Hematopoietic multipotent progenitor cell treated with erythropoietin and hydrocortisone succinate and interleukin-3 and kit ligand, for 4 days (in vitro differentiated cells): ENCODE measurements around the gene DYNLRB2.

ENCODE experiments used
- DNase-seq: peaks from one replicate; pipeline ENCODE4 v3.0.0-alpha.2; 2015

Gene DYNLRB2

DNA sequence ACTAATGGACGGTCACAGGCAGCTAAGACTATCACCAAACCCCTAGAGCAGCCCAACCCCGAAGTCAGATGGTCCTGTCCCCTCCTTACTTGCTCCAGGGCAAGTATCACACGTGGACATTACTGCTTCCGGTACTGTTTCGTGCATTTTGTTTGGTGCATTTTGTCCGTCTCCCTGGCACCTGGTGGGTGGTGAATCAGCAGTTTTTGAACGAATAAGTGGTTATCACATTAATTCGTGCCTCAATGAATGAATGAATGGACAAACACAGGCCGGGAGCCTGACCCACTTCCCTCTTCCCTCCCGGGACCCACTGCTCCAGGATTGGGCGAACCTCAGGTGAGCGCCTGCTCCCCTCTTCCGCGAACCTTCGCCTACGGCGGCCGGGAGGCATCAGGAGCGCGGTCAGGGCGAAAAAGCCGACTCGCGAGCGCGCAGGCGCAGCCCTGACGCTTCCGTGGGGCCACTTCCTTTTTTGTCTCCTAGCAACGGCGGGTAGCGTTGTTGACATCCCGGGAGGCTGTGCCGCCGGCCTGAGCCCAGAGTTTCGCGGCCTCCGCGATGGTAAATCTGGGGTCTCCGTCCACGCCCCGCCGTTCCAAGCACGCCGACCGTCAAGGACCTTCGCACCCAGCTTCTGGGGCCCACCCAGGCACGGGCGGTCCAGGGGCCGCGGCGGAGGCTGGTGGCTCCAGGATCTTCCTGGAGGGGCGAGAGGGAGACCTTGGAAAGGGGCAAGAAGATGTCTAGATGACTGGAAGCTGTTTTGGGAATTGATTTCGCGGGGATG is at the start of gene DYNLRB2:
DYNLRB2 (plus strand) TSS at position 478 of the 790 bp plus-strand sequence; CDS start at position 562, 84 bp downstream.
- peak; percentile 97 for DNase-seq

DNA sequence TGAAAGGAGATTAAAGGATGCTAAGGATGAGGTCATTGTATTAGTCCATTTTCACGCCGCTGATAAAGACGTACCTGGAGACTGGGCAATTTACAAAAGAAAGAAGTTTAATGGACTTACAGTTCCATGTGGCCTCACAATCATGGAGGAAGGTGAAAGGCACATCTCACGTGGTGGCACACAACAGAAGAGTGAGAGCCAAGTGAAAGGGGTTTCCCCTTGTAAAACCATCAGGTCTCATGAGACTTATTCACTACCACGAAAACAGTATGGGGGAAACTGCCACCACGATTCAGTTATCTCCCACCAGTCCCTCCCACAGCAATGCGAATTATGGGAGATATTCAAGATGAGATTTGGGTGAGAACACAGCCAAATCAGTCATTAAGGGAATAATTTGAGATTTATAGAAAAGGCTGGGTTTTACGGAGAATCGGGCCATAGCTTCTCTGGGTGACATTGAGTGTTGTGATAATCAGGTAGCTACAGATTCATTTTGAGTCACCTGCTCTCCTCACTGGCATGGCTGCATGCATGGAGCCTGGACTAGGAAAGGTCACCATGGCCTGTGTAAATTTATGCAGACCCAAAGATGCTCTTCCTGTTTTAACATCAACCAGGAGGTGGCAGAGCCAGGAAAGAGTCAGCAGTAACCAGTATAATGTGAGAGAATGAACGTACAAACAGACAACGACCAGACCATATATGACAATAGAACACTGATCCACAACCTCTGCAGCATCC is 40.5 kb upstream of the DYNLRB2 start:
- DNase-seq: peak; percentile 10

DNA sequence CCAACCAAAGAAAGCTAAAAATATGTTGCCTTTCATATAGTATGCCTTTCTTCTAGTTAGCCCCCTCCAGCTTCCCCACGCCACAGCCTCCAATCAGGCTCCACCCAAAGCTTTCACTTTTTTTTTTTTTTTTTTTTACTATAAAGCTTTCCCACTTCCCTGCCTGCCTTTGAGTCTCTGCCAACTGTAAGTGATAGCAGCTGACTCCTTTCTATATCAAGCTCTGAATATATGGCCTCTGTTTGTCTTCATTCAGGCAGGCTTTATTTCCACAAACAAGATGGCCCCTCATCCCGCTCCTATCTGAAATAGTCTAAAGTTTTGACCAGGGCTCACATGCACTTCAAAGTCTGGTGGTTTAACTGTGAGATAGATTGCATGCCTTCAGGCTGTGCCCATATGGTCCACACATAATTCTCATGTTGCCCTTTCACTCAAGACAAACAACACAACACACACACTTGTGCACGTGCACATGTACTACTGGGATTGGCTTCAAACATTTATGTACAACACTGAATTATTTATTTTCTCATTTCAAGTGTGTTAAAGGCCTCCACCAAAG is 39.8 kb upstream of the DYNLRB2 start:
- DNase-seq: no peak

DNA sequence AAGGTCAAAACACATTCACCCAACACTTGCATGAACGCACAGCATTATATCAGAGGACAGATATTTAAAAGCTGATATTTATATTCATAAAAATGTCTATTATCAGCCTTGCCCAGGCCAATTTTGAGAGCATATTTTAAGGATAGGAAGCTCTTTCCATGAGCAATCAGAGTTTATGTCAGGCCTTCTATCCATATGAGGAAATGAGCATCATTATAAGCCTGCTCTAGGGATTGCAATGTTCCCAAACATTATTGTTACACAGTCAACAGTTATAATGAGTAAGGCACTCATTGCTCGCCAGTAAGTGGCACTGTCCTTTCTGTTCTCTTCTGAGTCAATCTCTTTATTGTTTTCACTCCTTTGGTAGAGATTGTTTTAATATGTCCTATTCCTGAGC is 37.7 kb upstream of the DYNLRB2 start:
- DNase-seq: no peak

DNA sequence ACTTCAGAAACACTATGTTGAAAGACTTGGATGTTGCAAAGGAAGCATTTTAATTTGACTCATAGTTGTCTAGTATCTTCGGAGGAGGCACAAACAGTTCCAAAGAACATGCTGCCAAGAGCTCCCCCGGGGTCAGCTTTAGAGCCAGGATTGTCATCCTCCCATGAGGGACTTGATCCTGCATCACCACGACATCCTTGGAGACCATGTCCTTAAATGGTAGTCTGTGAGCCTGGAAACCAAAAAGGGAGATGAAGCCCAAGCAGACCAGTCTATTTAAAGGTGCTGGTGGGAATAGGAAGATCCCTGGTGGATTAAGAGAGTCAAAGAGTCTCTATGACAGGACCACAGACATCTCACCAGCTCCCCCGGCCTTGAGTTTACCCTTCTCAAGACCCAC is 33.3 kb upstream of the DYNLRB2 start:
- DNase-seq: no peak

DNA sequence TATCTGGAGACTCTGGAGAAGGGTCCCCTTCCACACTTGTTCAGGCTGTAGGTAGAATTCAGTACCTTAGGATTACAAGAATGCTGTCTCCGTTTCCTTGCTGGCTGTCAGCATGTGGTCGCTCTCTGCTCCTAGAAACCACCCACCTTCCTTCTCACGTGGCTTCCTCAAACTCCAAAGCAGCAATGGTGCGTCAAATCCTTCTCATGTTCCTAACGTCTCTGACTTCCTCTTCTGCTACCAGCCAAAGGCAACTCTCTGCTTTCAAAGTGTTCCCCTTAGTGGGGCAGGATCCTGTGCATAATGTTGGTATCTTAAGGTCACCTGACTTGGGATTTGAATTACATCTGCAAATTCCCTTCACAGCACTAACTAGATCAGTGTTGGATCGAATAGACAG is 30.9 kb upstream of the DYNLRB2 start:
- peak; percentile 50 for DNase-seq

DNA sequence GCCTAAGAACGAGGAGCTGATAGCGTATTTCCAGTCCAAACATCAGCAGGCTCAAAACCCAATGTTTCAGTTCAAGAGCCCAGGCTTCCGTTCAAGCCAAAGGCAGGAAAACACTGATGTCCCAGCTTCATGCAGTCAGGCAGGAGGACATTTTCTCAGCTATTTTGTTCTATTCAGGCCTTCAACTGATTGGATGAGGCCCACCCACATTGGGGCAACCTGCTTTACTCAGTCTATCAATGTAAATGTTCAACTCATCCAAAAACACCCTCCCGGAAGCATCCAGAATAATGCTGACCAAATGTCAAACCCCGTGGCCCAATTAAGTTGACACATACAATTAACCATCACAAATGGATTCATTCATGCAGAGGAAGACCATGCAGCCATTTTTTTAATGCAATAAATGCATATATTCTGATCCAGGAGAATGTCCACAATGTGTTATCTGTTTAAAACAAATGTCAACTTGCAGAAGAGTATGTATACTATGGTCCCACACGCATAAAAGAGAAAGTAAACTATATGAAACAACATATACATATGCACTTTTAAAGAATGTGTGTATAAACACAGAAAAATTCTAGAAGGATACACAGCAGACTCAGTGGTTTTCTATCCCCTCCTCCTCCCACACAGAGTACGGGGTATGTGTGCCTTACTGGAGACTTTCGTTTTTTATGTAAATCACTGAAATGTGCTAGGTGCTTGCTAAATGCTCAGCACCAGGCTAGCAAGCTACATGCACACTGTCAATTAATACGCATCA is 28.8 kb upstream of the DYNLRB2 start:
- DNase-seq: no peak

DNA sequence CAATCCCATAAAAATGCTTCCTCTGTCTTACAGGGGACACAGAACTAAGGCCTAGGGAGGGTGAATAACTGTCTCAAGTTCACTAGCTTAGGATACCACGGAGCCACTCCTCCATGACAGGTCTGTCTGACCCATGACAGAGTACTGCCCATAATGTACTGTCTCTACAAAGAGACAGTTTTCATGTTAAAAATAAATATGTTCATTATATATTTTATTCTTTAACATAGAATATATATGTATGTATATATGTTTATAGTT is 28.3 kb upstream of the DYNLRB2 start:
- DNase-seq: no peak

DNA sequence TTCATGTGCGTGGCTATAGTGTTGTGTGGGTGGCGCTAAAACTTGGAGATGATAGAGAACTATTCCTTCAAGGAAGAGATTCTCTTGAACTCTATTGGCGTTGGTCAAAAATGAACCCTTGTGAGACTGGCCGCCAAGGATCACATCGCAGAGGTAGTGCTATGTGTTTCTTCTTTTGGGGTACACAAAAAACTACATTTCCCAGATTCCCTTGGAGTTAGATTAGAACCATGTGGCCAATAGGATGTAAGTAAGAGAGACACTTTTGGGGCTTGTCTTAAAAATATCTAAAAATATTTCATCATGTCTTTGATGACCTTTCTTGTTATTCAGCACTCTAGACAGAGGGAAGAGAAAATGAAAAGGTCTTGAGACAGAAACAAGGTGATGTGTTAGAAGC is 25.4 kb upstream of the DYNLRB2 start:
- DNase-seq: no peak

DNA sequence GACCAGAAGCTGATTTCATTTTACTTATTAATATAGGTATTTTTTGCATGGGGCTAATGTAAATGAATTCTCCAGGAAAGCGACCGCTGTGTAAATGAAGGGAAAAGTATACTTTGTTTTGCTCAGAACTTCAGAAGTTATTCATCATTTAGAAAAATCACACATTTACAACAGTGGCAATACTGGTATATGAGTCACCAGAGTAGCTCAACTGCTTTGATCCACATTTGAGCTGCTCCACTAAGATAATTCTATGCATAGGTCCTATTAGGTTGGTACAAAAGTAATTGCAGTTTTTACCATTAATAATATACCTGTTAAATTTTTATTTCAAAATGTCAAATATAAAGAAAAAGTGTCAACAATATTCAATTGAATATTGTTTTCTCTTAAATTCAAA is 22.9 kb upstream of the DYNLRB2 start:
- no peak for DNase-seq

DNA sequence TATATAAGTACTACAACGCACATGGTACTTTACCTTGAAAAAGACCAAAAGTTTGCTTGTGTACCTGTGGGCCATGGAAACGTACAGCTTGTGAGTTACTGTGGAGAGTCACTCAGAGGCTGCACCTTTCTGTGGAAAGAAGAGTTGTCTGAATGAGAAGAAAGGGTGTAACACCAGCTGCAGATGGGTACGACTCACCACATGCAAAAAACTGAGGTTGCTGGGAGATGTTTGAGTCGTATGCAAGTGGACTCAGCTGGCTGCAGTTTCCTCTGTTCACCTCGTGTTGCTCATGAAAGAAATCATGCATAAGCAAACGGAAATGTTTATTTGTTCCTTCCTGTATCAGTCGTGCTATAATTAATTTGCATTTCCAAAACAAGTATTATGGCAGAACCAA is 22.4 kb upstream of the DYNLRB2 start:
- no peak for DNase-seq

DNA sequence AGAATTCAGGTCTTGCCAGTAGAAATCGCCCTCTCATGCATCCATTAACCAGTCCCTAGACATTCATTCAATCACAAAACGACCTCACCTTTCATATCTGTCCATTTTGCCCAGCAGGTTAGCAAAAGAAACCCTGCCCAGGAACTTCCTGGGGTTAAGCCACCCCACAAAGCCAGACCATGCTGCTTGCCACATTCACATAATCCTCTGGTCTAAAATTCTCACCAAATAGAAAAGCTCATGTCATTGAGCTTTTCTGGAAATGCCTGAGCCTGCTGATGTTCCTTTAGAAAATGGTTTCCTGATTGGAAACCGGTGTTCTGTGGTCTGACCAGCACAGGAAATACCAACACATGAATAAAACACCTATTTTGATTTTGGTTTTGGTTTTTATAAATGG is 21.6 kb upstream of the DYNLRB2 start:
- DNase-seq: no peak

DNA sequence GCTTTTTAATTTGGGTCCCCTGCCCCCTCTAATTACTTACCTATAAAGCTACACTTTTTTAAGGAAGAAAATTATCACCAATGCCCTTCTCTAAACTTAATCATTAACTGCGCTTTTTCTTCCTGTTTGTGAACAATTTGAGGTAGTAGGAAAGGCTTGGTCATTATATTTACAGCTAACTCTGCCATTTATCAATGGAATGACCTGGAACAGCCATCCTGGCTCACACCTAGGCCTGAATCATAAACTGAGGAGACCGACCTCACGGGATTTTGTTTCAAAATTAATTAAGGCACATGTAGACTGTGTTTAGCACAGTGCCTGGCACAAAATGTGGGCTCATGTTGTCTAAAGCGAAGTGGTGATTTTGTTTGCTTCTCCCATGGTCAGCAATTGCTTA is 15.4 kb upstream of the DYNLRB2 start:
- no peak for DNase-seq

DNA sequence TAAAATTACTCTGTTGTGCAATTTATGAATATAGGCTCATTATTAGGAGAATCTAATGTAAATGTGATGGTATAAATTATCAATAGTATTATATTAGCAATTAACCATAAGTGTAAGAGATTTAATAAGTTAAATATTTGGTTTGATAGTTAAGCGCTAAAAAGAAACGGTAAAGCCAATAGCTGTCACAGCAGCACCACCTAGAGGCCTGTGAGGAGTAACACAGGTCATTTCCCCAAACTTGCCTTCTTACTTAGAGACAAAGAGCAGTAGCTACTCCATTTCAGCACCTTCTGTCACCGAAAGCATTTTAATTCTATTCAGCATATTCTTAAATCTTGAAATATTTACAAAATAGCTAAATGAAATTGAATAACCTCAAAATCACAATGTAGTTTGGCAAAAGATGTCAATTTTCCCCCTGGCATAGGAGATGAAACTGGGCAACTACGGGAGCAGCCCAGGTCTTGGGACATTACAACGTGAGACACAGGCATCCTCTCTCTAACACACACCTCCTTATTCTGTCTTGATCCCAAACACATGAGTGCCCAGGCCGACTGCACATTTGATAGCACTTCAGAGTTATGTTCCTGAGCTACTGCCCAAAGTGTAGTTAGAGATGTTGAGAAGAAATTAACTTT is 14.3 kb upstream of the DYNLRB2 start:
- DNase-seq: peak; percentile 86

DNA sequence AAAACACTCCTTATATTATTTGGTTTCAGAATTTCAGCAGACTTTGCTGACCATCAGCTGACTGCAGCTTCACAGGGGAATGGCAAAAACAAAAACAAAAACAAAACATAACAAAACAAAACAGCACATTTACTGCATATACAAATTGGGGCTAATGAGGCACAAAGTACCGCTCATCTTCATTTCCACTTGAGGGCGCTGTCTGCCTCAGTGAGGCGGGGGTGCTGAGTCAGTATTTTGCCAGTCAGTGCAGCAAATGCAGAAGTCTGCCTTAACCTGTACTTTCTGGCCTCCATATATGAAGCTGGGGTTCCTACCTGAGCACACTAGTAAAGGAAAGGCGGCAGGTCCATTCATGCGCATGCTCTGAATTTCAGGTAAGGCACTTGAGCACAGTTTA is 13.5 kb upstream of the DYNLRB2 start:
- DNase-seq: peak; percentile 82

DNA sequence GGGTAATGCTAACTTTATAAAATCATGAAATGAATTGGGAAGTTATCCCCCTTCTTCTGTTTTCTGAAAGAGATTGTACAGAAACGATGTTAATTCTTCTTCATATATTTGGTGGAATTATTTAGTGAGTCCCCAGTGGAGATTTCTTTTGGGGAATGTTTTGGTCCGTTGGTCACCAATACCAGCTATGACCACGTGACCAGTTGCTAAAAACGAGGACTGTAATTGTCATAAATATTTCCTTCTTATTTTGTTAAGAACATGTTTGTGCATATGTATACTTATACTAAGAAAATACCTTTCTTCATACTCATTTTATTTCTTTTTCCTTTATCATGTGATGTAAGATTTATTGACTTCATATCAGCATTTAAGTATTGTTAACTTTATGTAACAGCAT is 10.3 kb upstream of the DYNLRB2 start:
- DNase-seq: no peak

DNA sequence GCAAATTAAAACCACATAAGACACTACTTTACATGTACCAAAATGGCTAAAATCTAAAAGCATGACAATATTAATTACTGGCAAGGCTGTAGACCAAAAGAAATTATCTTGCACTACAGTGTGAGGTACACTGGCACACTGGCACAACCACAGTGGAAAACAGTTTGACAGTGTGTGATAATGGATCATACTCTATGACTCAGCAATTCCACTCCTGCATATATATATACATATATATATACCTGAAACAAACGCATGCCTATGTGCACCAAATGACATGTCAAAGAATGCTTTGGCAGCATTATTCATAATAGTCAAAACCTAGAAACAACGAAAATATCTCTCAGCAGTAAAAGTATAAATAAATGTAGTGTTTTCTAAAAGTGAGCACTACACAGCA is 4.6 kb upstream of the DYNLRB2 start:
- peak; percentile 53 for DNase-seq

DNA sequence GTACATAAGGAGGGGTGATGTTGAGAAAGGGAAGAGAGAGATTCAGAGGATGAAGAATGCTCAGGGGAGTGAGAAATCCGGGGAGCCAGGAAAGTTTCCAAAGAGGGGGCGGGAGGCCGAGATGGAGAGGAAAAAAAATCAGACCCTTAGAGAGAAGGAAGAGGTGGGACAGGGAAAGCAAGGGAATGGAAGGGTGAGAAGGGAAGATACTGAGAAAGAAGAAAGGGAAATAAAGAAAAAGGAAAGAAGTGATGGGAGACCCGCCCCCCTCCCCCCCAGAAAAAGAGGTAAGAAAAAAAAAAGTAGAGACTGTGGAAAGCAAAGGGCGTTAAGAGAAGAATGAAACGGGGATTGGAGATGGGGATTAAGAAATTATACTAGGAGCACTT is 507 bp downstream of the DYNLRB2 start:
- DNase-seq: no peak

DNA sequence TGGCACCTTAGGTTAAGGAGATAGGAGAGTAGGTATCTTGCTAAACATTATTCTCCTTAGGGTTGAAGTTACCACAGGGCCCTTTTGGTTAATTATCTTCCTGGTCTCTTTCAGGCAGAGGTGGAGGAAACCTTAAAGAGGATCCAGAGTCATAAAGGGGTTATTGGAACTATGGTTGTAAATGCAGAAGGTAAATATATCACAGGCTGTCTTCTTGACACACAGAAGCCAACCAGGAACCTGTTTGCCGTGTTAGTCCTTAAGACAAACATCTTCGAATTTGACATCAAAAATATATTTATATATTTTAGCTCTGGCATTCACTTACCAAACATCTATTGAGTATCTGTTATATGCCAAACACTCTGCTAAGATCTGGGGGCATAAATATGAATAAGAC is 2.4 kb downstream of the DYNLRB2 start:
- no peak for DNase-seq

DNA sequence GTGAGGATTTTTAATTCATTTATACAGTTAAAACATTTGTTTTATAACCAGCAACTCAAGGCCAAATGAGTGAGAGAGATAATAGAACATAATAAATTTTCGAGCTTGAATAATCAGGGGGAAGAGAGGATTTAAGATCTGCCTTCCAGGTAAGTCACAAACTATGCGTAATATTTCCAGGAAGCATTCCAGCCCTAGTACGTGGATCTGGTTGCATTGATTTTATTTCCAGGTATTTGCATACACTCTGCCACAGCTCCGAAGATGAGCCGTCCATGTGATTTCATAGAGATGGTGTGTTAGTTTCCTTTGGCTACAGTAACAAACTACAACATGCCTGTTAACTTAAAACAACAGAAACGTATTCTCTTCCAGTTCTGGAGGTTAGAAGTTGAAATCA is 3.5 kb downstream of the DYNLRB2 start:
- DNase-seq: no peak

DNA sequence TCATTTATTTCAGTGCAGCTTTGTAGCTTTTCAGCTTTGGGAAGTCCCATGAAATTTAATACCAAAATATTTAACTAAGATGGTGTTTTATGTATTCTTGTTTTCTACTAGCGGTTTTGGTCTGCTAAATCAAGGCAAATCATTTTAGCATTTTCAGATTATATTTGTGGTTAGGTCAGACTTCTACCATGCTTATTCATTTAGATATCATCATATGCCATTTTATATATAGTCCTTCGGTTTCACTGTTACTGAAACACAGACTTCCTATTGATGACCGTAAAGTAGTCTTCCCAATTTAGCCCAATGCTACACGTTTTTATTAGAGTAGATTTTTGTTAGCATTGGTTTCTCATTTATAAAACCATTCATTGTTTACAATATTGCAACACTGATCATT is 5.5 kb downstream of the DYNLRB2 start:
- DNase-seq: no peak

DNA sequence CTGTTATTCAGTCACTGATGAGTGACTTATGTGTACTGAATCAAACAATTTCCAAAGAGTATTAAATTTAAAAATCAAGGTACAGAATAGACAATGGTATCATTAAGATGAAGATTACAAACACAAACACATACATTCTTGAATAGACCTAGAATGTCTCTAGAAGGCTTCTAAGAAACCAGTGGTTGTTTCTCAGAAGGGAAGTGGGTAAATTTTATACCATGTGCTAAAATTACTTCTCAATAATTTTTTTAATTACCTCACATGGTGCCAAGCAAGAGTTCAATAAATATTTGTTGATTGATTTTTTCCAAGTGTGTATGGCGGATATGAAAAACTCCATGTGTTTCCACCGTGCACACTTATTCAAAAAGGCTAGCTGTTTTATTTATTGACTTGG is 6.4 kb downstream of the DYNLRB2 start:
- no peak for DNase-seq

DNA sequence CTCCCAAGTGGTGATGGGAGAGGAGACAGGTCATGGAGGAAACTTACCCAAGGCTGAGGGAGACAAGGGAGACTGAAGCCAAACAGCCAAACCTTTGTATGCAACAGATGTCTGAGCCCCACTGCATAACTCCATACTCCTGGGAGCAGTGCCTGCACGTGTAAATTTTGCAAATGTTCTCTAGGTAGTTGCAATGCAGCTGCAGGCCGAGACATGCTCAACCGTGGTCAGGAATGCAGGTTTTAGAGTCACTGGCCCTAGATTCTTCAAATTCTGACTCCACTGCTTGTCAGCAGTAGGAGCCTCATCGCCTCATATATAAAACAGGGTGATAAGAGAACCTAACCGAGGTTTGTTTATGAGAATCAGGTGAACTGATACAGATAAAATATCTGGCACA is 11.5 kb downstream of the DYNLRB2 start:
- no peak for DNase-seq
